Lung (tissue), 12 donors: Measurements from ENCODE around the gene CDK15. TPM values are rescaled to one million over a fixed set of nuclear protein-coding genes. Genes with fewer than 3 reads are reported as not detected.

Experiments used
- ATAC-seq: fragments of 200-7000 bp; cut with Tn5 transposase; one replicate; pipeline ENCODE4 v1.9.1; 2020; ENCODE audit warnings: moderate number of reproducible peaks; ENCODE audit not compliant: insufficient read depth, low FRiP score
- DNase-seq, 3 donors: peaks; one replicate each; pipeline ENCODE4 v3.0.0-alpha.2; 2013 to 2017
- H3K27ac ChIP-seq, 2 donors: one replicate each; pipeline ENCODE4 v1.5.1; 2013; ENCODE audit warnings: mild to moderate bottlenecking in 2 of 2, moderate library complexity in 2 of 2, control low read depth in 1 of 2, inconsistent platforms in 1 of 2, low read depth in 1 of 2, low read length in 1 of 2
- H3K27me3 ChIP-seq, 3 donors: one replicate each; pipeline ENCODE4 v1.5.1; 2013; ENCODE audit warnings: low read length in 2 of 3; ENCODE audit not compliant: control insufficient read depth in 3 of 3, insufficient read depth in 3 of 3
- H3K36me3 ChIP-seq, 4 donors: one replicate each; pipeline ENCODE4 v1.5.1; 2013; ENCODE audit warnings: low read length in 4 of 4, mild to moderate bottlenecking in 1 of 4, moderate library complexity in 1 of 4; ENCODE audit not compliant: control insufficient read depth in 4 of 4, insufficient read depth in 4 of 4
- H3K4me1 ChIP-seq, 5 donors: one replicate each; pipeline ENCODE4 v1.5.1; 2013; ENCODE audit warnings: low read length in 5 of 5, mild to moderate bottlenecking in 2 of 5, moderate library complexity in 1 of 5; ENCODE audit not compliant: control insufficient read depth in 5 of 5, insufficient read depth in 5 of 5
- H3K4me3 ChIP-seq: one replicate; pipeline ENCODE4 v1.5.1; 2013; ENCODE audit warnings: mild to moderate bottlenecking, control low read depth, moderate library complexity
- H3K9ac ChIP-seq, 2 donors: one replicate each; pipeline ENCODE4 v1.5.1; 2013; ENCODE audit warnings: low read length in 2 of 2, control low read depth in 1 of 2; ENCODE audit not compliant: insufficient read depth in 1 of 2
- H3K9me3 ChIP-seq, 4 donors: one replicate each; pipeline ENCODE4 v1.5.1; 2013; ENCODE audit warnings: low read length in 3 of 4, mild to moderate bottlenecking in 1 of 4, moderate library complexity in 1 of 4; ENCODE audit not compliant: control insufficient read depth in 4 of 4, insufficient read depth in 3 of 4
- CTCF ChIP-seq: IDR thresholded peaks from 2 replicates; pipeline ENCODE4 v1.5.1; 2012; ENCODE audit warnings: mild to moderate bottlenecking; ENCODE audit errors: control extremely low read depth, extremely low read depth
- WGBS, 2 donors: extraction: QIAGEN DNeasy Blood & Tissue Kit; methylation state at CpG; one replicate each; pipeline ENCODE4 v1.1.7; 2013; 5-methylcytosine and 5-hydroxymethylcytosine counted together
- polyA plus RNA-seq, 2 donors: library from polyadenylated mRNA; stranded (reverse); fragments of 200-250 nt; gene quantifications; one replicate each; pipeline ENCODE4 v1.2.1, GENCODE V29; 2013
- total RNA-seq, 2 donors: library from RNA; depleted of rRNA in 1 of 2; stranded (reverse); fragments of >200 nt in 1 of 2; gene quantifications; one replicate each; pipeline ENCODE4 v1.2.1, GENCODE V29; 2014 to 2021
- donor health status: control.
- donor health status: control.
- donor health status: Bipolar disorder and iron deficiency.
- donor health status: healthy.
- donor health status: DM: yes; HTN: yes; CAD: no.

The CDK15 gene
- total and polyA plus RNA-seq, 4 donors, result 0.07 to 2.3 (median 0.12) TPM

- H3K27ac ChIP-seq, result no peak overlapping the region
- H3K4me1 ChIP-seq, result peaks cover 7 to 62% (median 33%) of the 10 kb centered on the region in 5 donors
- no peaks in the 10 kb centered on the region for H3K27me3 ChIP-seq
- whole genome bisulfite sequencing, 2 donors, result 14 to 18% methylated on average over 14 of the region's 14 CpGs
- ATAC-seq (no peak), DNase-seq (peak; percentile 58 to 80 (median 71))
- TF ChIP-seq CTCF, result no peak
- no peak overlapping the region for H3K9ac ChIP-seq
- no peak overlapping the region for H3K4me3 ChIP-seq
- H3K9me3 ChIP-seq, result peaks cover 0 to 2% (median 0%) of the 10 kb centered on the region in 4 donors
- H3K36me3 ChIP-seq, result no peaks in the 10 kb centered on the region
Measured at GRCh38 chr2:201882353-201883090, 76.2 kb downstream of the CDK15 start.

GRCh38 chr2:201883606-201884369 is 77.5 kb downstream of the CDK15 start:
- ATAC-seq (no peak), DNase-seq (peak; percentile 71 to 93 (median 93))
- Histone ChIP-seq H3K4me1 (peaks cover 7 to 74% (median 33%) of the 10 kb centered on the region in 5 donors), H3K27me3 (no peaks in the 10 kb centered on the region), H3K9me3 (peaks cover 0 to 2% (median 0%) of the 10 kb centered on the region in 4 donors), H3K9ac (no peak overlapping the region), H3K27ac (peak overlapping the region in 1 of 2 donors; percentile 71), H3K4me3 (no peak overlapping the region), H3K36me3 (no peaks in the 10 kb centered on the region)
- no peak for TF ChIP-seq CTCF
- 42 to 68% methylated on average over 8 of the region's 8 CpGs for WGBS, 2 donors

- no peak for TF ChIP-seq CTCF
- H3K27ac ChIP-seq, result no peak overlapping the region
- no peak overlapping the region for H3K4me3 ChIP-seq
- H3K9ac ChIP-seq, result no peak overlapping the region
- DNase-seq, result no peak
- no peak for ATAC-seq
- H3K9me3 ChIP-seq, result no peaks in the 10 kb centered on the region
- 85 to 95% methylated on average over 3 of the region's 3 CpGs for WGBS, 2 donors
- H3K4me1 ChIP-seq, result peaks cover 2 to 57% (median 23%) of the 10 kb centered on the region in 5 donors
- H3K36me3 ChIP-seq, result no peaks in the 10 kb centered on the region
- no peaks in the 10 kb centered on the region for H3K27me3 ChIP-seq
Measured at GRCh38 chr2:201886504-201886903, 80.2 kb downstream of the CDK15 start.
